Measurements from ENCODE around the gene ENOX1. TPM values are rescaled to one million over a fixed set of nuclear protein-coding genes. Genes with fewer than 3 reads are reported as not detected.

ENOX1 gene
- 4.1 TPM for polyA plus RNA-seq (2013, experiment 1 of 2; ENCODE audit: insufficient read length)
- 4.5 TPM for polyA plus RNA-seq (2013, experiment 2 of 2; ENCODE audit: insufficient read length)

- DNase-seq, result peak; percentile 86
Measured at GRCh38 chr13:43786766-43787517, at the start of gene ENOX1. ENOX1 (minus strand) TSS chr13:43786972.

- DNase-seq, result peak; percentile 19
Measured at GRCh38 chr13:43835701-43836100, 48.9 kb upstream of the ENOX1 start.

- peak; percentile 69 for DNase-seq
Measured at GRCh38 chr13:43831088-43831487, 44.3 kb upstream of the ENOX1 start.

- DNase-seq, result peak; percentile 82
Measured at GRCh38 chr13:43830497-43830881, 43.7 kb upstream of the ENOX1 start.

GRCh38 chr13:43824656-43825055 lies 37.9 kb upstream of the ENOX1 start:
- DNase-seq, result peak; percentile 22

GRCh38 chr13:43822969-43823368 lies 36.2 kb upstream of the ENOX1 start:
- no peak for DNase-seq

GRCh38 chr13:43816401-43816889 lies 29.7 kb upstream of the ENOX1 start:
- no peak for DNase-seq

- peak; percentile 90 for DNase-seq
Measured at GRCh38 chr13:43815204-43815603, 28.4 kb upstream of the ENOX1 start.

- DNase-seq, result no peak
Measured at GRCh38 chr13:43808676-43809075, 21.9 kb upstream of the ENOX1 start.

GRCh38 chr13:43805681-43806128 lies 18.9 kb upstream of the ENOX1 start:
- peak; percentile 27 for DNase-seq

- DNase-seq, result peak; percentile 85
Measured at GRCh38 chr13:43805071-43805468, 18.3 kb upstream of the ENOX1 start.

GRCh38 chr13:43804461-43805070 lies 17.8 kb upstream of the ENOX1 start:
- DNase-seq, result peak; percentile 79

GRCh38 chr13:43802511-43802910 lies 15.7 kb upstream of the ENOX1 start:
- no peak for DNase-seq

GRCh38 chr13:43800828-43801227 lies 14.1 kb upstream of the ENOX1 start:
- DNase-seq, result no peak

GRCh38 chr13:43799191-43799590 lies 12.4 kb upstream of the ENOX1 start:
- DNase-seq, result no peak

GRCh38 chr13:43797869-43798268 lies 11.1 kb upstream of the ENOX1 start:
- DNase-seq, result peak; percentile 55

- no peak for DNase-seq
Measured at GRCh38 chr13:43797159-43797558, 10.4 kb upstream of the ENOX1 start.

GRCh38 chr13:43794416-43794815 lies 7.6 kb upstream of the ENOX1 start:
- DNase-seq, result no peak

GRCh38 chr13:43792076-43792881 lies 5.5 kb upstream of the ENOX1 start:
- DNase-seq, result peak; percentile 82

GRCh38 chr13:43787997-43788396 lies 1.2 kb upstream of the ENOX1 start:
- DNase-seq, result peak; percentile 74

- DNase-seq, result no peak
Measured at GRCh38 chr13:43787518-43787891, 733 bp upstream of the ENOX1 start.

GRCh38 chr13:43786472-43786765 lies 353 bp downstream of the ENOX1 start:
- no peak for DNase-seq
